CD4-positive, alpha-beta memory T cell (primary cell): ENCODE measurements around the gene CHAF1B. TPM values are rescaled to one million over a fixed set of nuclear protein-coding genes. Genes with fewer than 3 reads are reported as not detected.

Experiments used
- CTCF ChIA-PET: fragments of 350-600 bp; sonication (Branson Sonifier 250); formaldehyde crosslinking; loops from one replicate; lab custom pipeline; 2021; ENCODE audit warnings: inconsistent platforms; ENCODE audit not compliant: partially characterized antibody; lab: Charles Lee
- POLR2A ChIA-PET: fragments of 350-600 bp; sonication (Branson Sonifier 250); formaldehyde crosslinking; loops from one replicate; lab custom pipeline; 2021; ENCODE audit not compliant: partially characterized antibody; lab: Charles Lee
- DNase-seq, 5 donors: peaks; one replicate each; pipeline versions ENCODE4 v3.0.0 to v3.0.0-alpha.2; 2020 to 2022; ENCODE audit warnings: mixed read lengths in 1 of 5
- H3K27ac ChIP-seq: one replicate; pipeline ENCODE4 v1.7.0; 2013; ENCODE audit warnings: low read depth, low read length
- H3K27me3 ChIP-seq: 2 replicates; pipeline ENCODE4 v1.7.0; 2013; ENCODE audit warnings: mild to moderate bottlenecking, low read length, moderate library complexity; ENCODE audit not compliant: insufficient read depth
- H3K36me3 ChIP-seq: 2 replicates; pipeline ENCODE4 v1.7.0; 2013; ENCODE audit warnings: mild to moderate bottlenecking, low read length, moderate library complexity; ENCODE audit not compliant: insufficient read depth
- H3K4me1 ChIP-seq: 2 replicates; pipeline ENCODE4 v1.7.0; 2013; ENCODE audit warnings: mild to moderate bottlenecking, low read length, moderate library complexity; ENCODE audit not compliant: insufficient read depth
- H3K4me3 ChIP-seq, 2 donors: one replicate each; pipeline ENCODE4 v1.7.0; 2013; ENCODE audit warnings: low read length in 2 of 2, mild to moderate bottlenecking in 1 of 2
- H3K9me3 ChIP-seq, 2 donors: one replicate each; pipeline ENCODE4 v1.7.0; 2013; ENCODE audit warnings: low read length in 2 of 2, control low read depth in 1 of 2; ENCODE audit not compliant: control insufficient read depth in 1 of 2
- H3K27ac Mint-ChIP-seq, 7 donors: one replicate each; pipeline ENCODE4 v1.8.0; 2020 to 2021; ENCODE audit warnings: mixed read lengths in 7 of 7, mild to moderate bottlenecking in 6 of 7, inconsistent platforms in 3 of 7, moderate library complexity in 3 of 7
- H3K27me3 Mint-ChIP-seq, 2 donors: one replicate each; pipeline ENCODE4 v1.8.0; 2020 to 2021; ENCODE audit warnings: mixed read lengths in 2 of 2
- H3K36me3 Mint-ChIP-seq, 2 donors: one replicate each; pipeline ENCODE4 v1.8.0; 2020 to 2021; ENCODE audit warnings: mixed read lengths in 2 of 2, inconsistent platforms in 1 of 2, mild to moderate bottlenecking in 1 of 2
- H3K4me1 Mint-ChIP-seq, 4 donors: one replicate each; pipeline ENCODE4 v1.8.0; 2020 to 2021; ENCODE audit warnings: mixed read lengths in 4 of 4, mild to moderate bottlenecking in 1 of 4
- H3K4me3 Mint-ChIP-seq, 8 donors: one replicate each; pipeline ENCODE4 v1.8.0; 2020 to 2021; ENCODE audit warnings: mixed read lengths in 8 of 8, mild to moderate bottlenecking in 7 of 8, moderate library complexity in 6 of 8, inconsistent platforms in 3 of 8
- H3K9me3 Mint-ChIP-seq, 8 donors: one replicate each; pipeline ENCODE4 v1.8.0; 2020 to 2021; ENCODE audit warnings: mixed read lengths in 8 of 8, mild to moderate bottlenecking in 5 of 8, inconsistent platforms in 3 of 8, moderate library complexity in 1 of 8
- intact Hi-C: fragments of 100-400 bp; cut with micrococcal nuclease; formaldehyde crosslinking; loops from one replicate; pipeline ENCODE4 v1.15.1; 2023
- polyA plus RNA-seq, 2 donors: library from polyadenylated mRNA; unstranded; fragments of 300-500 nt; fragmentation: Illumina TruSeq; gene quantifications; one replicate each; pipeline ENCODE4 v1.2.3, GENCODE V29; 2021
- total RNA-seq, 2 experiments: library from RNA; stranded (reverse); gene quantifications; one replicate each; pipeline ENCODE4 v1.2.3, GENCODE V29; 2021

CHAF1B gene
- total and polyA plus RNA-seq, 4 experiments from 2014 or later, result 1.3 to 2.3 (median 1.8) TPM

DNA sequence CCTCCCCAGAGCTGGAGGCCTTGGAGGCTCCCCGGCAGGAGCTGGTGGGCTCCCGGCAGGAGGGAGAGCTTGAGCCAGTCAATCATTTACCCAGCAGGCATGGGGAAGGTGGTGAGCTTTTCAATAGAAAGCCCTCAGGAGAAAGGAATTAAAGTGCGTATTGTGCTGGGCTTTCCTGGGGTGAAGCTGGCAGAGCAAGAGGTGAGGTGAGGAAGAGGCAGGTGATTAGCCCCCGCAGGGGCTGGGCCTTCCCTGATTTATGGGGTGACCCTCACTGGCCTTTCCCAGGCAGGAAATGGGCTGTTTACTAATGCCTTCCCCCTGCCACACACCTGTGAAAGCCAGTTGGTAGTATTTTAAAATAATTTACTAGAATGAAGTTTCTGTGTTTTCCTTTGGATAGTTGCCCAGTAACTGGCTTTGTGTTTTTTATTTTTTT, 68.9 kb downstream of the CHAF1B start:
- ChIA-PET CTCF (no interaction called here), POLR2A (no interaction called here)
- no peak overlapping the region for H3K27ac Mint-ChIP-seq

DNA sequence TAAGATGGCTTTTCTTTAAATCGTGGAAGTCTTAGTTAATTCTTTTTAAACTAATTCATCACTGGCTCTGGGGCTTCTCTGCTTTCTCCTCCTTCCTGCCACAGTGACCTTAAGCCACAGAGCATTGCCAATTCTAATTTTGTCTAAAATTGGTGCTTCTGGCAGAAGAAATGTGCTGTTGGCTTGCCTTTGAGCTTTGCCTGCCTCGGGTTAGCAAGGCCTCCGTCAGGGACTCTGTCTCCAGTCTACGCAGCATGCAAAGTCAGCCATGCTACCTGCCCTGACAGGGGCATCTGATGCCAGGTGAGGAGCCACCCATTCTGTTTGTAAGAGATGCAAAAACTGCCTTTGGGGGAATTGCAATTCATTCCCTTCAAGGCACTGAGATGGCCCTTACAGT, 69.5 kb downstream of the CHAF1B start:
- peaks cover 6 to 8% of the 10 kb centered on the region in 2 donors for H3K27me3 Mint-ChIP-seq
- ChIA-PET POLR2A (no interaction called here), CTCF (no interaction called here)
- H3K27me3 ChIP-seq, result no peaks in the 10 kb centered on the region
- H3K4me1 Mint-ChIP-seq, result peaks cover 0 to 1% (median 0%) of the 10 kb centered on the region in 4 donors
- intact Hi-C loops, result no loop called here
- no peaks in the 10 kb centered on the region for H3K9me3 Mint-ChIP-seq
- no peak overlapping the region for H3K4me3 ChIP-seq
- H3K4me3 Mint-ChIP-seq, result no peak overlapping the region
- no peak overlapping the region for H3K27ac Mint-ChIP-seq
- H3K36me3 Mint-ChIP-seq, result no peaks in the 10 kb centered on the region
- no peaks in the 10 kb centered on the region for H3K36me3 ChIP-seq
- no peaks in the 10 kb centered on the region for H3K9me3 ChIP-seq
- no peak overlapping the region for H3K27ac ChIP-seq
- H3K4me1 ChIP-seq, result no peaks in the 10 kb centered on the region
- no peak for DNase-seq

More for the DNA sequence above, 68.9 kb downstream of the CHAF1B start:
- H3K27me3 Mint-ChIP-seq, result peaks cover 6 to 8% of the 10 kb centered on the region in 2 donors
- DNase-seq, result no peak
- no peak overlapping the region for H3K4me3 Mint-ChIP-seq
- H3K9me3 Mint-ChIP-seq, result no peaks in the 10 kb centered on the region
- intact Hi-C loops, result no loop called here
- Histone ChIP-seq H3K9me3 (no peaks in the 10 kb centered on the region), H3K4me3 (no peak overlapping the region), H3K27me3 (no peaks in the 10 kb centered on the region), H3K4me1 (no peaks in the 10 kb centered on the region), H3K27ac (no peak overlapping the region), H3K36me3 (no peaks in the 10 kb centered on the region)
- H3K4me1 Mint-ChIP-seq, result peaks cover 0 to 1% (median 0%) of the 10 kb centered on the region in 4 donors
- H3K36me3 Mint-ChIP-seq, result no peaks in the 10 kb centered on the region

DNA sequence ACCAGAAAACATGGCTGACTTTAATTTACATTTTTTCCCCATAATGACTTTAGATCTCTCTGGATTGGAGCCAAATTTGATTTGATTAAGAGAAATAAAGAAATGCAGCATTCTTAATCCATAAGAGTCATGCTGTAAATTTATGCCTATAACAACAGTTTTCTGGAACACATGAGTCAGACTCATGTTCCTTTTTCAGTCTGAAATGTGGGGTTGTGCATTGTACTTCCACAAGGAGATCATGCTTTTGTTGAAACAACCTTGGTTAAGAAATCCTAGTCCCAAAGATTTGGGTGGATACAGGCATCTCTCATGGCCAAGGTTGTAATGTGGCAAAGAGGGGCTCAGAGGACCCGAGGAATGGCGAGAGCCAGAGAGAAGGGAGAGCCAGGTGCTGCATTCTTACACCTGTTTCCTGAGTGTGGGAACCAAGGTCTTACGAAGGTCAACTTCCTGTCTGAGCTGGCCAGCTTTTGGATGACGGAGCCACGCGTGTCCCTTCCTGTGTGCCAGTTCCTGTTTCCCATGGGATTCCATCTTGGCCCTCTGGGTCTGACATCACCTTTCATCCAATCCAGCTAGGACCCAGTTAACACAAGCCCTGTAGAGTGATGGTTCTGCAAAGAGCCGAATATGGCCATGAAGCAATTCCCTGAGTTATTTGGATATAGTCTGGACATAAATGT, 71.7 kb downstream of the CHAF1B start:
- ChIA-PET POLR2A (no interaction called here), CTCF (no interaction called here)
- Mint-ChIP-seq H3K36me3 (no peaks in the 10 kb centered on the region), H3K4me3 (no peak overlapping the region), H3K4me1 (peaks cover 0 to 1% (median 0%) of the 10 kb centered on the region in 4 donors), H3K27ac (no peak overlapping the region), H3K27me3 (peaks cover 5 to 9% of the 10 kb centered on the region in 2 donors), H3K9me3 (no peaks in the 10 kb centered on the region)
- no peaks in the 10 kb centered on the region for H3K27me3 ChIP-seq
- no peaks in the 10 kb centered on the region for H3K9me3 ChIP-seq
- H3K36me3 ChIP-seq, result no peaks in the 10 kb centered on the region
- H3K4me3 ChIP-seq, result no peak overlapping the region
- no peak for DNase-seq
- H3K27ac ChIP-seq, result no peak overlapping the region
- intact Hi-C loops, result no loop called here
- no peaks in the 10 kb centered on the region for H3K4me1 ChIP-seq

DNA sequence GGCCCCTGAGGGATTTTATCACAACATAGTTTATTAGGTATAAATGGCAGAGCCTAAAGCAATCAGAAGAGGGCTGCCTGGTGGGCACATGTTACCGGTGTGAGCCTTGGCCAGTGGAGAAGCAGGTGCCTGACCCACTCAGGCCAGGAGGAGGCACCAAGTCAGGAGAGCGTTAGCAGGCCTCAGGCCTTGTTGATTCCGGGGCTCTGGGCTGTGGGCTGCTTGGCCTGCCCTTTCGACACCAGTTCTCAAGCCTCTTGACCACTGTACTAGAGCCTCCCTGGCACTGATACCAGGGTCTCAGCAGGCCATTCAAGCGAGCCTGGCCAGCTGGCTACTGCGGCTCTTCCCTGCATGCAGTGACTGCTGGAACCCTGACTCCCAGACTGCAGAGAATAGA, 73.9 kb downstream of the CHAF1B start:
- Mint-ChIP-seq H3K27me3 (peaks cover 5 to 12% of the 10 kb centered on the region in 2 donors), H3K4me1 (peaks cover 0 to 1% (median 0%) of the 10 kb centered on the region in 4 donors), H3K27ac (no peak overlapping the region), H3K9me3 (no peaks in the 10 kb centered on the region), H3K4me3 (no peak overlapping the region), H3K36me3 (no peaks in the 10 kb centered on the region)
- no peaks in the 10 kb centered on the region for H3K27me3 ChIP-seq
- intact Hi-C loops, result no loop called here
- DNase-seq, result no peak
- no peaks in the 10 kb centered on the region for H3K36me3 ChIP-seq
- no peaks in the 10 kb centered on the region for H3K9me3 ChIP-seq
- no peak overlapping the region for H3K4me3 ChIP-seq
- no peak overlapping the region for H3K27ac ChIP-seq
- CTCF ChIA-PET, result no interaction called here
- POLR2A ChIA-PET, result no interaction called here
- H3K4me1 ChIP-seq, result no peaks in the 10 kb centered on the region

DNA sequence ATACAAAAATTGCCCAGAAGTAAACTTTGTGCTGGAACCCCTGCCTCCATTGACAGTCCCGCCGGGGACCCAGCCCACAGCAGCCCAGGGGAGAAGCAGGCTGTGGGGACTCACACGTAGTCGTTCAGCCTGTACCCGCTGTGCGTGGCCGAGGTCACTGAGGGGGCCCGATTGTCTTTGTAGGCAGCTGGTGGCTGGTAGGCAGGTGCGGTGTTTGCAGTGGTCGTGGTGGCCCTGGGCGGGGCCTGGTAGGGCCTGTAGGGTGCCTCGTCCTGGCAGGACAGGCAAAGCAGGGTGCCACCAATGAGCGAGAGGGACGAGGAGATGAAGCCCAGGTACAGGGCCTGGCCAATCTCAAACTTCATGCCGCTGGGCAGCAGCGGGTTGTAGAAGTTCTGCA, 75.7 kb downstream of the CHAF1B start:
- H3K36me3 ChIP-seq, result no peaks in the 10 kb centered on the region
- H3K4me1 Mint-ChIP-seq, result no peaks in the 10 kb centered on the region
- no peak for DNase-seq
- no peaks in the 10 kb centered on the region for H3K9me3 Mint-ChIP-seq
- no peak overlapping the region for H3K27ac Mint-ChIP-seq
- H3K27ac ChIP-seq, result no peak overlapping the region
- CTCF ChIA-PET, result no interaction called here
- no peaks in the 10 kb centered on the region for H3K27me3 ChIP-seq
- H3K4me1 ChIP-seq, result no peaks in the 10 kb centered on the region
- intact Hi-C loops, result no loop called here
- no peaks in the 10 kb centered on the region for H3K9me3 ChIP-seq
- peaks cover 4 to 6% of the 10 kb centered on the region in 2 donors for H3K27me3 Mint-ChIP-seq
- H3K36me3 Mint-ChIP-seq, result no peaks in the 10 kb centered on the region
- H3K4me3 ChIP-seq, result no peak overlapping the region
- POLR2A ChIA-PET, result no interaction called here
- H3K4me3 Mint-ChIP-seq, result no peak overlapping the region

DNA sequence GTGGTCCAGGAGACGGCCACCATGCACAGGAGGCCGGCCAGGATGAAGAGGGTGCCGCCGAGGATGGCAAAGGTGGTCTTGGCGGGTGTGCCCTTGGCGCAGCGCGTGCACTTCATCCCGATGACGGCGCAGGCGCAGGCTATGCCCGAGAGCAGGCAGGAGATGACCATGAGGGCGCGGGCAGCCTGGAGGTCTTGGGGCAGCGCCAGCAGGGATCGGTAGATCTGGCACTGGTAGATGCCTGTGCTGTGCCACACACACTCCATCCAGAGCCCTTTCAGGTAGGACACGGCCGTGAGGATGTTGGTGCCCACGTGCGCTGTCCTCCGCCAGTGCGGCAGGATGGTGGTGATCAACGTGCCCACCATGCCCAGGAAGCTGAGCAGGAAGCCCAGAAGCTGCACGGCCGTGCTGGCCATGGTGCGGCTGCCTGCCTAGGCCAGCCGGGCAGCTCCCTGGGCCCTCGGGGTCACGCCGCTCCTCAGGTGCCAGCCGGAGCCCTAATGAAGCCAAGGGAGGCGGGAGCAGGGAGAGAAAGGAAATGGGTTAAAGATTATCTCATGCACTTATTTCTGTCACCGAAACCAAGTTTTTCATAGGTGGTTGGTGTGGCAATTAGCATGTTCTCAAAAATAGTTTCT, 76.2 kb downstream of the CHAF1B start:
- H3K36me3 ChIP-seq, result no peaks in the 10 kb centered on the region
- POLR2A ChIA-PET, result no interaction called here
- H3K9me3 ChIP-seq, result no peaks in the 10 kb centered on the region

DNA sequence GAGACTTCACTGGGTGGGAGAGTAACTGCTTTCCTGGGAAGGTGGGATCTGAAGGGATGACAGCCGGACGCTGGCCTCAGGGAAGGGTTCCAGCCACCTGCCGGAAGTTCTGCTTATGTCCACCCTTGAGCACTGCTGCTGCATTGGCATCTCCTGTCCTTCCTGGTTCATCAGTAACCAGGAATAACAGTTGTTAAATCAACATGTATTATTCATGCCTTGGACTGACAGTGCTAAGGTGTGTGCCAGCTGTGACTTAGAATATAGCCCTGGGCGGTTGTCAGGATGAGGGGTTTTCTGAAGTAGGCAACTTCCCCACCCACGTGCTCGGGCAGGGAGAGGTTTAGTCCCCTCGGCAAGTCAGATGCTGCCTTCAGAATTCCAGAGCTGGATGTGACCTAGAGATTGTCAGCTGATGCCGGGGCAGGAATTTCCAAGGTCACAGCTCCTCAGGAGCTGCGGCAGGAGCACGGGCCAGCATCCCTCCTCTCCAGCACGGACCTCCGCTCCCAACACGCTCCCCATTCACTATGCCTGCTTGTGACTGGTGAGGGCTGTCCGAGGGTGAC, 76.8 kb downstream of the CHAF1B start:
- Histone ChIP-seq H3K36me3 (no peaks in the 10 kb centered on the region), H3K9me3 (no peaks in the 10 kb centered on the region), H3K4me1 (no peaks in the 10 kb centered on the region), H3K27ac (no peak overlapping the region), H3K4me3 (no peak overlapping the region), H3K27me3 (no peaks in the 10 kb centered on the region)
- no peak for DNase-seq
- POLR2A ChIA-PET, result no interaction called here
- peaks cover 2 to 6% of the 10 kb centered on the region in 2 donors for H3K27me3 Mint-ChIP-seq
- no peaks in the 10 kb centered on the region for H3K9me3 Mint-ChIP-seq
- no peaks in the 10 kb centered on the region for H3K36me3 Mint-ChIP-seq
- no peaks in the 10 kb centered on the region for H3K4me1 Mint-ChIP-seq
- CTCF ChIA-PET, result no interaction called here
- intact Hi-C loops, result no loop called here
- H3K27ac Mint-ChIP-seq, result no peak overlapping the region
- H3K4me3 Mint-ChIP-seq, result no peak overlapping the region

More for the DNA sequence above, 76.2 kb downstream of the CHAF1B start:
- Histone ChIP-seq H3K27me3 (no peaks in the 10 kb centered on the region), H3K27ac (no peak overlapping the region), H3K4me3 (no peak overlapping the region), H3K4me1 (no peaks in the 10 kb centered on the region)
- H3K36me3 Mint-ChIP-seq, result no peaks in the 10 kb centered on the region
- DNase-seq, result no peak
- H3K9me3 Mint-ChIP-seq, result no peaks in the 10 kb centered on the region
- H3K27me3 Mint-ChIP-seq, result peaks cover 4 to 6% of the 10 kb centered on the region in 2 donors
- H3K4me1 Mint-ChIP-seq, result no peaks in the 10 kb centered on the region
- no peak overlapping the region for H3K4me3 Mint-ChIP-seq
- CTCF ChIA-PET, result no interaction called here
- H3K27ac Mint-ChIP-seq, result no peak overlapping the region
- intact Hi-C loops, result no loop called here
